Measurements from ENCODE around the gene PIK3AP1. TPM values are rescaled to one million over a fixed set of nuclear protein-coding genes. Genes with fewer than 3 reads are reported as not detected.

Gene PIK3AP1
- total RNA-seq, 4 donors from 2014 or later: 1.7 to 10.6 (median 8.4) TPM

DNA sequence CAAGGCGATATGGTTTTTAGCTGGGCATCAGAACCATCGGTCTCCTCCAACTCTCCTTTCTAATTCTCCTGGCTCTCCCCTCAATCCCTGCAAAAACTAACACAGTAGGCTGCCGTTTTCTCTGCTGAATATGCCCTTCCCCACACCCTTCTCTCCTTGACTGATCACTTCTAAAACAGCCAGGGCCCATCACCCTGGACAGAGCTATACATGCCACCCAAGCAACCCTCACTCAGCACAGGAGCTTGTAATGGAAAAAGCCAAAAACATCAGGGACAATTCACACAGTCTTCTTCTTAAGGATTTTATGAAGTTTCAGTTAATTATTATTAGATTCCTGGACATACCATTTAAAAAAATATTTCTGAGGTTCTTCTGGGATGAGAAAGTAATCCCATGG is 61.5 kb downstream of the PIK3AP1 start:
- intact Hi-C loops (cut with DNase I; ENCODE audit: low total_unique reads): no loop called here
- no peaks in the 10 kb centered on the region for H3K9me3 ChIP-seq
- H3K27ac ChIP-seq: no peak overlapping the region
- no peak overlapping the region for H3K4me3 ChIP-seq
- H3K27me3 ChIP-seq: no peaks in the 10 kb centered on the region
- TF ChIP-seq POLR2A (IDR thresholded peaks at IDR 0.05) (no peak), CTCF (IDR thresholded peaks at IDR 0.05) (no peak)
- no peaks in the 10 kb centered on the region for H3K4me1 ChIP-seq
- DNase-seq: no peak
- H3K36me3 ChIP-seq: no peaks in the 10 kb centered on the region

DNA sequence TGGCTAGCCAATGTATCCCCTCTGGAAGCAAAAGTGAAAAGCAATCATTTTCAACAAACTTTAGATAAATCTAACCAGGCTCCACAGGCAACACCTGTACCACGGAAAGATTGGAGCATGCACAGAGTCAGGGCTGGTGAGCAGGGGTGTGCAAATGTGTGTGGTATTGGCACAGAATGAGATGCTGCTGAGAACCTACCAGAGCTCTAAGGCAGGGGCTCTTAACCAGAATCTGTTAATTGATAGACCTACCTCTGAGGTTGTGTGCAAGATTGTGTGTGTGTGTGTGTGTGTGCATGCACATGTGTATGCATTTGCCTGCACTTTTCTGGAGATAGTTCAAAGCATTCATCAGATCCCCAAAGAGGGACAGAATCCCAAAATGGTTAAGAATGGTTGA is 62.9 kb downstream of the PIK3AP1 start:
- H3K27ac ChIP-seq: no peak overlapping the region
- TF ChIP-seq POLR2A (IDR thresholded peaks at IDR 0.05) (no peak), CTCF (IDR thresholded peaks at IDR 0.05) (no peak)

DNA sequence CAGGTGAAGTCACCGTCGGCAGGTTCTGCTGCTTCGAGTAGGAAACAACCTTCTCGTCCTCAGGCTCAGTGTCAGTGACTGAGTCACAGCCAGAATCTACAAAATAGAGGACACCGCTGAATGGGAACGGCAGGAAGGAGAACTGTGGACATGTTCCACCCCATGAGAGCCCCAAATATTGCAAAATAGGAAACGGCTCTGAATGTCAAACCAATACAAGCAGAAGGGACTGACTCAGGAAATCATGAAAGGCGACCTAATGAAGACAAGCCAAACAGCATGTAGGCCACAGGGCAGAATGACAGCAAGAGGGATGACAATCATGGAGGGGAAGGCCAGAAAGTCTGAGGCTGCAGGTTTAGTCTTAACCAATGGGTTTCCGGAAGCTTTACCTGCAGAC is 63.5 kb downstream of the PIK3AP1 start:
- intact Hi-C loops (cut with DNase I; ENCODE audit: low total_unique reads): no loop called here
- no peaks in the 10 kb centered on the region for H3K4me1 ChIP-seq
- no peak overlapping the region for H3K27ac ChIP-seq
- H3K4me3 ChIP-seq: no peak overlapping the region
- no peaks in the 10 kb centered on the region for H3K27me3 ChIP-seq
- TF ChIP-seq CTCF (IDR thresholded peaks at IDR 0.05) (no peak), POLR2A (IDR thresholded peaks at IDR 0.05) (no peak)
- H3K9me3 ChIP-seq: no peaks in the 10 kb centered on the region
- no peak for DNase-seq
- no peaks in the 10 kb centered on the region for H3K36me3 ChIP-seq

More for the DNA sequence above, 62.9 kb downstream of the PIK3AP1 start:
- no peaks in the 10 kb centered on the region for H3K27me3 ChIP-seq
- intact Hi-C loops (cut with DNase I; ENCODE audit: low total_unique reads): no loop called here
- H3K4me3 ChIP-seq: no peak overlapping the region
- H3K9me3 ChIP-seq: no peaks in the 10 kb centered on the region
- DNase-seq: no peak
- no peaks in the 10 kb centered on the region for H3K36me3 ChIP-seq
- no peaks in the 10 kb centered on the region for H3K4me1 ChIP-seq

GRCh38 chr10:96656198-96656577 is 64.1 kb downstream of the PIK3AP1 start:
- Histone ChIP-seq H3K4me3 (no peak overlapping the region), H3K4me1 (no peaks in the 10 kb centered on the region), H3K27me3 (no peaks in the 10 kb centered on the region), H3K9me3 (no peaks in the 10 kb centered on the region), H3K27ac (no peak overlapping the region), H3K36me3 (no peaks in the 10 kb centered on the region)
- no peak for DNase-seq
- intact Hi-C loops (cut with DNase I; ENCODE audit: low total_unique reads): no loop called here
- TF ChIP-seq CTCF (IDR thresholded peaks at IDR 0.05) (no peak), POLR2A (IDR thresholded peaks at IDR 0.05) (no peak)

DNA sequence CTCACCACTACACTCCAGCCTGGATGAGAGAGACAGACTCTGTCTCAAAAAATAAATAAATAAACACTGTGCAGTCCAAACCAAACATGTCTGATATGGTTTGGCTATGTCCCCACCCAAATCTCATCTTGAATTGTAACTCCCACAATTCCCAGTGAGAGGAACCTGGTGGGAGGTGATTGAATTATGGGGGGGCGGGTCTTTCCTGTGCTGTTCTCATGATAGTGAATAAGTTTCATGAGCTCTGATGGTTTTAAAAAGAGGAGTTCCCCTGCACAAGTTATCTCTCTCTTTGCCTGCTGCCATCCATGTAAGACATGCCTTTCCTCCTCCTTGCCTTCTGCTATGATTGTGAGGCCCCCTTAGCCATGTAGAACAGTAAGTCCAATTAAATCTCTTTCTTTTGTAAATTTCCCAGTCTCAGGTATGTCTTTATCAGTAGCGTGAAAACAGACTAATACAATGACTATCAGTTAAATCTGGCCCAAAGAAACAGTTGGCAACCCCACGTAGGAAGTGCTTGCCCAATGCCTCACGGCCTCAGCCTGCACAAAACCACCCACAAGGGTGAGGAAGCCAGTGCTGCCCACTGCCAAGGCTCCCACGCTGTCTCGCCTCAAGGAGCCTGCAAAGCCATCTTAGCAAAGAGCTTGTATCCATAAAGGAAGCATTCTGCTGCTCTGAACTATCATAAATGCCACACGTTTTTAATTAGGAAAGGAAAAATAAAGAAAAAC is 64.7 kb downstream of the PIK3AP1 start:
- TF ChIP-seq POLR2A (IDR thresholded peaks at IDR 0.05): no peak
- no peak for TF ChIP-seq CTCF (IDR thresholded peaks at IDR 0.05)
- Histone ChIP-seq H3K27me3 (no peaks in the 10 kb centered on the region), H3K36me3 (no peaks in the 10 kb centered on the region), H3K4me1 (no peaks in the 10 kb centered on the region), H3K27ac (no peak overlapping the region), H3K9me3 (no peaks in the 10 kb centered on the region), H3K4me3 (no peak overlapping the region)
- no peak for DNase-seq
- intact Hi-C loops (cut with DNase I; ENCODE audit: low total_unique reads): no loop called here

Data from uterus (tissue), 4 donors.